NCI-H187 (cell line): ENCODE measurements around the gene CSNK1G3.
"Not testable (repeated sequence)": the region's sequence is repeated elsewhere in the genome, so short reads cannot be mapped to it uniquely, and the experiment has no call there.

Source experiments
- DNase-seq, 2 experiments: peaks; one replicate each; lab custom pipeline; 2025; lab: John Stamatoyannopoulos, UW

Gene CSNK1G3

DNA sequence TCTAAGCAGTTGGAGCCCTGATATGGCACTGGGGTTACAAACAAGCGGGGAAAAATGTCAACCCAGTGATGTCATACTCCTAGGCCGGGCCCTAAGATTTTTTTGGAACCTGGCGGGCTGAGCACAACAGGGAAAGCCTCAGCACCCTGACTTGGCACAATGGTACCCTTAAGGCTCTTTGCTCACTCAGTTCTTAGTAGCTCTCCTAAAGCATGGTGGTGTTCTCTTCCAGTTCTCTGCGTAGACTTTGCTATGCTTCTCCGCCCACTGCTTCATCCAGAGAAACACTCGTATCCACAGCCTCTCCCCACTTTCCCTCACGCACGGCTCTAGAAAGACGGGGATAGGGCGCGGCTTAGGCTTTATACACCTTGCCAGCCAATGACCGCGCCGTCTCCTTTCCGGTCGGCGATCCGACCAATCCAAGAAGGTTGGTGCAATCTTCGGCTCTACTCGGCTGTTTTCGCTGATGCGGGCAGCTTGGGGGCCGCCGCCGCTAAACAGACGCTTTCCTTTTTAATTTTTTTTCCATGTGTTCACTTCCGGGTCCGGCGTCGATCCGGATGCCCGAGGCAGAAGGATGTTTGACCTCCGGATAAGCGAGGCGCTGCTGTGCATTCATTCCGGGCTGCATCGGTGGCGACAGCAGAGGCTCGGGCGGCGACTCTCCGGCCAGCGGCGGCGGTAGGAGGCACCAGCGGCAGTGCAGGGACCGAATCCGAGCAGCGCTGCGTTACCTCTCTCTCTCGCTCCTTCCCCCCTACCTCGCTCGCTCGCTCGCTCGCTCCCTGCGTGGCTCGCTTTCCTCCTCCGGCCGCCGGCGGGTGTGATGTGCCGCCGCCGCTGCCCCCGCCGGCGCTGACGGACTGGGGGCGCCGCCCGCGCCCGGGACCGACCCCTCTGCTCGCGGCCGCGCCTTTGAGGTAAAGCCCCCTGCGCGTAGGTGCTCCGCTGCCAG is at the start of gene CSNK1G3:
Gene CSNK1G3 (plus strand): TSS at position 530 of the 958 bp plus-strand sequence. CDS start 33,487 bp downstream, outside the sequence.
- peak; percentile 75 to 86 for DNase-seq

DNA sequence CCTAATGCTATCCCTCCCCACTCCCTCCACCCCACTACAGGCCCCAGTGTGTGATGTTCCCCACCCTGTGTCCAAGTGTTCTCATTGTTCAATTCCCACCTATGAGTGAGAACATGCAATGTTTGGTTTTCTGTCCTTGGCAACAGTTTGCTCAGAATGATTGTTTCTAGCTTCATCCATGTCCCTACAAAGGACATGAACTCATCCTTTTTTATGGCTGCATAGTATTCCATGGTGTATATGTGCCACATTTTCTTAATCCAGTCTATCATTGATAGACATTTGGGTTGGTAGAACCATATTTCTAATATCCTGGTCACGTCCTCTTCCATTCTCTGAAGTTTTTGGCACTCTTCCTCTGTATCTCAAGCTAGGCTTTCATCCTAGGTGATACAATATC is 45.1 kb upstream of the CSNK1G3 start:
- DNase-seq = not testable (repeated sequence)

DNA sequence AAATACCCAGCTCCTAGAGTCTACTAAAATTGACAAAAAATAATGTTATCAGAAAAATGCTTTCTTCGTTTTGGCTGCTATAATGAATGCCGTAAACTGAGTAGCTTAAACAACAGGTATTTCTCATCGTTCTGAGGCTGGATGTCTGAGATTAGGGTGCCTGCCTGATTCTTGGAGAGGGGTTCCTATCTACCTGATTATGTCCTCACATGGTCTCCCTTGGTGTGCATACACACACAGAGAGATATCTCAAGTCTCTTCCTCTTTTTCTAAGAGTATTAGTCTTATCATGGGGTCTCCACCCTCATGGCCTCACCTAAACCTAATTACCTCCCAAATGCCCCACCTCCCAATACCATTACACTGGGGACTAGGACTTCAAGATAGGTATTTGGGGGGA is 40.6 kb upstream of the CSNK1G3 start:
- DNase-seq = no peak

DNA sequence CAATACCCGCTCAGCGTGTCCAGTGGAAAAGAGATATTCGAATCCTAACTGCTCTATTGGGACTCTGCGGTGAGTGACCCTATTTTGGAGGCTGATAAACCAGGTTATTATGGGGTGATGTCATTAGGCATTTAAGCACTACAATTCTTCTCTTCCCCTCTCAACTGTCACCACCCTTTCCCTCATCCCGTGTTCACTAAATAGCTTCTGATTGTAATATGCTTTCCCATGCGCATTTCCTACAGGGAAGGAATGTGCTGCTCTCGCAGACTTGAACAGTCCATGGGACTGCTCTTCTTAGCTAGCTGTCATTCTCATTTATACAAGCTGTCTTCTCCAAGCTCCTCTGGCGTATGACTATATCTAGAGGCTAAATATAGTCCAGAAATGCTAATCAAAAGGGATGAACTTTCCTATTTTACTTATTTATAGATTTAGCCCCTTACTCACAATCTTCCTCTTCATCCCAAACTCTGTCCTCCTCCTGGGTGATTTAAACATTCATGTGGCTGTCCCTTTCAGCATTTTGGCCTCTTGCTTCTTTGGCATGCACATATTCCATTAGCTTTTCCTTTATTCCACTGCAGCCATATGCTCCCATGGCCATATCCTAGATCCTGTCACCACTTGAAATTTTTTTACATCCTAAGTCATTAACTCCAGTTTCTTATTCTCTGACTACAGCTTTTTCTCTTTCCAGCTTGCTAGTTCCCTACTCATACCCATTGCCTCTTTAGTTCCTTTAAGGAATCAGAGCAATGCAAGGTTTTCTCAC is 39.6 kb upstream of the CSNK1G3 start:
- no peak for DNase-seq

DNA sequence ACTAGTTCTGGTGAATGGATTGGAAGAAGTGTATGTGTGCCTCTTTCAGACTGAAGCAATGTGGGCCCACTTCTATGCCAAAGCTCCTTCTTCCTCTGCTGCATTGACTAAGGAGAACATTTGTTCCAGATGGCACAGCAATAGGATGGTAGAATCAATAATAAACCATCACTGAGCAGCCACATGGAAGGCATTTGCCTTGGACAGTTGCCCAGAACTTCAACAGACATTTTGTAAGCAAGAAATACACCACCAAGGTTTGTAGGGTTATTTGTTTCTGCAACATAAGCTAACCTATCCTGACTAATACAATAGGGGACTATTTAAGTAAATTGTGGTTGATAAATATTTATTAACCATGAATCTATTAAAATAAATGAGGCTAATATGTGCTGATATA is 37.7 kb upstream of the CSNK1G3 start:
- DNase-seq = no peak

DNA sequence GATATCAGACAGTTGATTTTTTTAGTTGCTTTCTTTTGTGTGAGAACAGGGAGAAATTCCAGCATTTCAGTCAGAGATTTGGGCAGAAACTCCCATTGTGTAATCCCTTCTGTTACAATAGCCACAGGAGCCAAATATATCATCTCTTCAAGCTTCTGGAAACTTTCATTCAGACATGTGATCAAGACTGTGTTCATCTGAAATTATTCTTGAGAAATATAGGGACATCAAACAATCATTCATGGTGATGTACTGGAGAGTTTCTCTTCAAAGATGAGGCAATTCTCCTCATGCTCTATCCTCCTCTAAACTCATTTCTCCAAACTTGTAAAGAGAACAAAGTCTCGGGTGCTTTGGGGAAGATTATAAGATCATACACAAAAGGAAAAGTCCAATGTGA is 35.2 kb upstream of the CSNK1G3 start:
- no peak for DNase-seq

DNA sequence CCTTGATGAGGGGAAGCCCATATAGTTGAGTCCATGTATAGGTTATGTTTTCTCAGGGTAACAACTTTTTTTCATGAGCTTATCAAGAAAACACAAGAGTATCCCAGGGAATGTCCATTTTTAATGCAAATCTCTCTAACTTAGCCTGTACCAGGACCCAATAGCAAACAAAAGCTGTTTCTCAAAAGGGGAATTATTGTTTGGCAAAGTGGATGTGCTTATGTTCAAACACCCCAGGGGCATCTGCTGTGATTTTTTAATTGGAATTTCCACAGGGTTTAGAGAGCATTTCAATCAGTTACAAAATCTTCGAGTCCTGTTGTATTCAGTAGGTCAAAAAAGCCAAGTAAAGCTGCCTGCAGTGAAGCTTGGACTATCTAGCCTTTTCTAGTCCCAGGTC is 33.4 kb upstream of the CSNK1G3 start:
- no peak for DNase-seq

DNA sequence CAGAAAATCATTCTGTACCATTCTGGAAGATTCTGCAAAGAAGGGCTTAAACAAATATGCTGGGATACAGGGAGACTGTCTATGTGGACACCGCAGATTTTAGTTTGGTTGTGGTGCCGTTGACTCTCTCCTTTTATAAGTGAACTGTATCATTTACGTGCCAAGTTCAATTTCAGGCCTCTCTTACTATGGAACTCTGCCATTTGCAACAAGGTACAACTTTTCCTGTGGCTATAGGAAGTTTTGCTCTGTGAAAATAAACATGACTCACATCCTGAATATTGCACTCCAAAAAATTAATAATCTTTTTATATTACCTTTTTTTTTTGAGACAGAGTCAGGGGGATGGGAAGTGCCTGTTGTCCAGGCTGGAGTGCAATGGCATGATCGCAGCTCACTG is 29.7 kb upstream of the CSNK1G3 start:
- no peak for DNase-seq

DNA sequence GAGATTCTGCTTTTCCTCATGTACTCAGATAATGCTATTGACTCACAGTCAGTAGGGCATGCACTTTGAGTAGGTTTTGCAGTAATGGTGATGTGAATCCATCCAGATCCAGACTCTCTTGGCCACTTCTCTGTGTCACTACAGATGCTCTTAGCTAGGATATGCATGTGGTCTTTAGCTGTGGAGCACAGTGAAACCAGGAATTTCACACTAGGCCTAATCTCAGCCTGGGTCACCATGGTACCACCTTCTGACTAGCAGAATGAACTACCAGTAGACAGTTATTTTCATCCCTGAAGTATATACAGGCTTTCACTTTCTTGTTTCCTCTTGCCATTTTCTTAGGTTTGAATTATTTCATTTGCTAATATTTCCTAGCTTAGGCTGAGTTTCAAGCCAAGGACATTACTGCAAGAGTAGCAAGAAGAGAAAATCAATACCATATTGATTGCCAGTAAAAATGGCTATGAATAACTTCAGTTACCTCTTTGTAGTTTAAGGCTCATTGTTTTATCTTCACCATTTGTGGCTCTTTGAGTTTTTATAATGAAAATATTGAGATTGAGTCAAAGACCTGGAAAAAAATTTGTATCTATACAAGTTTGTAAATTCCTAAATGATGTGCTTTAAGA is 28.4 kb upstream of the CSNK1G3 start:
- DNase-seq = no peak

DNA sequence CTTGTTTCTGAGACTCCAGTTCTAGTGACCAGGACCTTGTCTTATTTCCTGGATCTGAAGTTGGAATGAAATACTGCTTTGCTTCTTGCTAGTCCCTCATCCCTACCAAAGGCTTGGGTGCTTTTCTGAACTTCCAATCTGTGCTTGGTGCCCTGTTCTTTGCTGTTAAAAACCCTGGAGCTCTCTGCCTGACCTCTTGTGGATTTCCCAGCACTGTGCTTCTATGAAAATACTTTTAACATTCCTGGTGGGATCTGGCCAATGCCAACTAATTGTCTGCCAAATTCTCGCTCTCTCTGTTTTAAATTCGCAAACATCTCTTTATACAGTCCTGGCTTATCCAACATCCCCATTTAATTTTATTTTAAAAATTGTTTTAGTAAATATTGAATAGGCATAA is 26.7 kb upstream of the CSNK1G3 start:
- DNase-seq = no peak

DNA sequence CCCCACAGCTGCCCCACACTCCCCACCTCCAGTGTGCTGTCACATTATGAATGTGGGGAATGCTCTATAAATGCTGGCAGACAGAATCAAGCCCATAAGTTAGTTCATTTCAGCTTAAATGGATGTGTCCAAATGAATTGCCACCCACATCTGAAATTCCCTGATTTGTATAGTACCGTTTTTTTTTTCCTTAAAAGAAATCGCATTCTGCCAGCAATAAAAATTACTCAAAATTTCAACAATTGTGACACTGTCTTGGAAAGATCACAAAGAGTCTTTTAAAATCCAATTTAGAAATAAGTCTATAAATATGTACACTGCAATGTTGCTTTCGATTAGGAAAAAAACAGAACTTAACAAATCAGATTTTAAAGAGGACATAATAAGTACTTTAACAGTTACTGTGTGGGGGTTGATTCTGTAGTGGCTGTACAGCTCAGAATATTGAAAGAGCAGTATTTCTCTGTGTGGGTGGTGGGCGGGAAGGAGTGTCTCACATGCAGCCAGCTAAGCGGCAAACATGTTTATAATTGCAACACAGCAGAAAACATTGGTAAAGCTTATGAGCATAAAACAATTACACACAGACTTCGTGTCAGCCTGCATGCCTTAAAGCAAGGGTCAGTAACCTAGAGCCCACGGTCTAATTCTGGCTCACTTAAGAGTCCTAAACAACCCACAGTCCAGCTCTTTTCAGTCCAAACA is 24.9 kb upstream of the CSNK1G3 start:
- no peak for DNase-seq

DNA sequence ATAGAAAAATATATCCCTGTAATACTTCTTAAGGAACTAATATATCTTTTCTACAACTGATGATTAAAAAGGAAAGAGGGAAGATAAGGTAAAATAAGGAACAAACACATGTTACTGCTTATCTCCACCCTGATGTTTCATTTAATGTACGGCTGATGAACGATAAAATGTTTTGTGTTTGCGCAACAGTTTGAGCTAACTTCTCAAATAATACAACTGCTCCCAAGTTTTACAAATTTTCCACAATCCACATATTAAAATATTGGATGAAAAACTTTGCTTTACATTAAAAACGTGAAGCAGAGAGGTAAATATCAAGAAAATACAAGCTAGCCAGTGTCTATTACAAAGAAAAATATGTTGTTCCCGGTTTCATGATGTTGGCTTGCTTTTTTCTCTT is 21.0 kb upstream of the CSNK1G3 start:
- DNase-seq = no peak

DNA sequence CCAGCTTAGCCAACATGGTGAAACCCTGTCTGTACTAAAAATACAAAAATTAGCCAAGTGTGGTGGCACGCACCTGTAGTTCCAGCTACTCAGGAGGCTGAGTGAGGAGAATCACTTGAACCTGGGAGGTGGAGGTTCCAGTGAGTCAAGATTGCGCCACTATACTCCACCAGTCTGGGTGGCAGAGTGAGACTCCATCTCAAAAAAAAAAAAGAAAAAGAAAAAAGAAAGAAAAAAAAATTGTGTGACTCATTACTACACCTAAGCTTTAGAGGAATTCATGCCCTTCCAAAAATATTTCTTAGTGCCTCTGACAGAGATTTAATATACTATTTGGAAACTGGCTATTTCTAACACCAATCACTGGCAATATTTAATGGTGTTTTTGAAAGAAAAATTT is 16.8 kb upstream of the CSNK1G3 start:
- DNase-seq = not testable (repeated sequence)

DNA sequence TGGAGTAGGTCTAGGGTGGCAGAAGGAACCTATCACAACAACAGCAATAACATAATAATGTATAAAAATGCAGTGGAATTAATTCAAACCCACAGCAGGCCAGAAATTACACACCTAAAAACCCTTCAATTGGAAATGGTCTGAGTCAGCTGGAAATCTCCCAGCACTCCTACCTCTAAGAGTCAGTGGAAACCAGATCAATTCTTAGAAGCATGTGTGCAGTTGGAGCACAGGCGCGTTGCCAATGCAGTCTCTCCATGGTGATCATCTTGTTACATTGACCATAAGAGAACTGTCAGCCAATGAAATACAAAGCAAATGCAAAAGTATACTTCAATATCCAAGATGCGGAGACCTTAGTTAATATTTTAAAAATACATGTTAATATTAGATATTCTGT is 15.1 kb upstream of the CSNK1G3 start:
- no peak for DNase-seq

DNA sequence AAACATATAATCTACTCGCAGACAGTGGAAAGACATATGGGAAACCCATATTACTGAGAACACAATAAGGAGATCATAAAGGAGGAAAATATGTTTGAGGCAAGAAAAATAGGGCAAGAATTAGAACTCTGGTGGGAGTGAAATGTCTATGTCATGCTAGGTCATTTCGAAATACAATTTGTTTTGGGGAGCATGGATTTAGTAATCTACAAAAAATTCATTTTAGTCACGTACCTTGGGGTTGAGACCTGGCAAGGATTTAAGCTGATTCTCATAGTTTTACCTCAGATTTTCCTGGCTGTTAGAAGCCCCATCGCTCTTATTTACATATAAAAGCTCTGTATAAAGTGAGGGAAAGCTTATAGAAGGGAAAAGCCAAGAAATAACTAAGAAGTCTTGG is 11.5 kb upstream of the CSNK1G3 start:
- DNase-seq = no peak

DNA sequence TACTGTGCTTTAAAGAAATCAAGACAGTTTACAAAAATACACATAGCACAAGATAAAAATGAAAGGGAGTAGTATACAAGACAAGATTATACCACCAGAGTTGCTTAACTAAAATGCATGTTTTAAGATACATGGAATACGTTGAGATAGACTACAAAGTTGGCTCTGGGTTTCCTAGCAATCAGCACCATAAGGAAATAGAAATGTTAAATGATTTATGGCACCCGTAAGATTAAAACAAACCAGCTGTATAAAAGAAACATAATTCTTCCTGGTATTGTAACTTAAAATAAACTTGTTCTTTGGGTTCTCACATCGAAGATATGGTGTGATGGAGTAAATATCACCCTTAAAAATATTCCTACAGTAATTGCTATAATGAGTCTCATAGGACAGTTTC is 9.9 kb upstream of the CSNK1G3 start:
- DNase-seq = no peak

DNA sequence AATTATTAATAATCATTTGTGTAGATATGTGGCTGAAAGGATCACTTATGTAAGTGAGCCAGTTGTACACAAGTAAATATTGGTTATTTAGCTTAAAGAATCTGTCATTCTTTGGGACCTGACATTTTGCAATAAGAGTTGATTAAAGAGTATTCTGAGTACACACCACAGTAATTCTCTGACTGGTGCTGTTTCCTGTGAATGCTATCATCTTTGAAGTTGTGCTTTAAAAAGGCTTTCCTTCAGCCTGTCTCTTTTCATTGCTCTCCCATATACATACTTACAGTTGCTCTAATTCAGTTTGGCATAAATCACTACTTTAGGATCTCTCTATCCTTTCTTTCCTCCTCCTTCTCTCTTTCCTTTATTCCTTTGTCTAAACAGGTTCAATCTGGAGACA is 8.7 kb upstream of the CSNK1G3 start:
- no peak for DNase-seq

DNA sequence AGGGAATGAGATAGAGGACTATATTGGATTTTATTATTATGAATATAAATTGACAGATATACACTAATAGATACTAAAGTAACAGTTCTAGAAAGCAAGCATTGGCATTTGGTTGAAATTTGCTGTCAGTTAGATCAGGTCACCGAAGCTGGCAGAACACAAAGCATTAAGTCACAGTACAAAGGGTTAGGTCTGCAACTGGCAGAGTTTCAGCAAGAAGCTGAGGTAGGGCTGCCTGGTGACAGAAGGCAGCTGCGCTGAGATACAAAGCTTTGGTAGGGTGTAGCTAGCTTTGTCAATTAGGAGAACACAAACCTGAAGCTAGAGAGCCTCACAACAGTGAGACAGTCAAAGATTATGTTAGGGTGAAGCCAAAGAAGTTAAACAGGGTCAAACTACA is 6.3 kb upstream of the CSNK1G3 start:
- no peak for DNase-seq

DNA sequence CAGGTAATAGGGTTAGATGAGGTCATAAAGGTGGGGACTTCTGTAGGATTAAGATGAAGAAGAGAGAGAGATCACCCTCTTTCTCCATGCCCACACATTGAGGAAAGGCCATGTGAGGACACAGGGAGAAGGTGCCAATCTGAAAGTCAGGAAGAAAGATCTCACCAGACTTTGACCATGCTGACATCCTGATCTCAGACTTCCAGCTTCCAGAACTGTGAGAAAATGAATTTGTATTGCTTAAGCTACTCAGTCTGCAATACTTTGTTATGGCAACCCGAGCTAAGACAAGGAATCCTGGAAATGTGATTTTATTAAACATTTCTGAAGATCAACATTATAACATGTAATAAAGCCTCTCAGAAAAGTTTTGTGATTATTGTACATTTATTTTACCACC is 3.5 kb upstream of the CSNK1G3 start:
- no peak for DNase-seq

DNA sequence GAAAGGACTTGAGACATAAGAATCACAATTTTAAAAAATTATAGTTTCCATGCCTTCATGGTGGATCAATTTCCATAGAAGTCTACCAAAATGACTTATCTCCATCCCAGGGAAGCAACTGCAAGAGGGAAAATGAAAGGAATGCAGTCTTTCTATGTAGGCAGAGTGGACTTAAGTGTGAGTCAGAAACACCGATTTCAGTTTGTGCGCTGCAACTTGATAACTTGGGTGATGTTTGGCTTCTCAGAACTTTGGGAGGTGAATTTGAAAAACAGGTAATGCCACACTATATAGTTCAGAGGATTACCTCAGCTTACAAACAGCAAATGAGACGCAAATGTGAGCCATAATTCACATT is 708 bp upstream of the CSNK1G3 start:
- DNase-seq = no peak

DNA sequence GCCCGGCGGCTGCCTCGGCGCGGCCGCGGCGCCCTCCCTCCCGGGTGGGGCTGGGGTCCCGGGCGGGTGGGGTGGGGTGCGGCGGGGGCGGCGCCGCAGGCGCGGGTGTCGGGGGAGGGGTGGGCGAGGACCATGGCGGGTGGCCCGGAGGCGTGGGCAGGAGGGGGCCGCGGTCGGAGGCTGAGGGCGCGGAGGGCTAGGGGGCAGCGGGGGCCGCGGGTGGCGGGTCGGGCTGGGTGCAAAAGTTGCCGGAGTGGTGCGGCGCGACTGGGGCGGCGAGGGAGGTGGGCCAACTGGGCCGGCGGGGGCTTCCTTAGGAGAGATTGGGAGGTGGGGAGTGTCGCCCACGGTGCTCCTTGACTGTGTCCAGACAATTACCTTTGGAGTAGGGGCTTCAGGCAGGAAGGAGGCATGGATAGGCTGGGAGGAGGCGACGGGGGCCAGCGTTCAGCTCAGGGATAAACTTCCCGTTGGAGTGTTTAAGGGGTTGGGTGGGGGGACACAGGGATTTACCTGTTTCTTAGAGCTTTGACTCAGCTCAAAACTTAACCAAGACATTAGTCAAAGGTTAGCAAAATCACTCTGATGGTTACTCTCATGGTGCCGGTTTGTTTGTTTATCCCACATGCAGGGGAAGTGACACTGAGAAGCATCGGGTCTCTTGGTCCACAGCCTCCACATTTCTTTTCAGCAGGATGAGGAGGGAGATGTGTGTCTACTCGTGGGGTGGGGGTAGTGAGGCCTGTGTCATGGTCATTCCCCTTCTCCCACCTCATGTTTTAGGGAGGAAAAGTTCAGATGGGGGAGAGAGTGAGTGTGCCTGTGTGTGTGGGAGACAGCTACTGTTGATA is 859 bp downstream of the CSNK1G3 start:
- DNase-seq = peak in 1 of 2 experiments; percentile 16
